Uterus (tissue), 2 donors: ENCODE data around the gene AKAP8.

Experiments used
- POLR2A ChIP-seq, 2 donors: fragments of 450-650 bp; IDR thresholded peaks; one replicate each; pipeline ENCODE4 v1.6.1; 2016; ENCODE audit warnings: antibody characterized with exemption in 2 of 2, mild to moderate bottlenecking in 1 of 2, moderate library complexity in 1 of 2
- TF ChIP-seq, protein P1 (sequence below), 4 experiments: fragments of 200-600 bp in 2 of 4; fragments of 450-650 bp in 2 of 4; sonication (generic) in 2 of 4; IDR thresholded peaks; one replicate each; pipeline ENCODE4 v1.5.1; 2016 to 2019; ENCODE audit warnings: antibody characterized with exemption in 4 of 4, mild to moderate bottlenecking in 2 of 4, moderate library complexity in 1 of 4

DNA sequence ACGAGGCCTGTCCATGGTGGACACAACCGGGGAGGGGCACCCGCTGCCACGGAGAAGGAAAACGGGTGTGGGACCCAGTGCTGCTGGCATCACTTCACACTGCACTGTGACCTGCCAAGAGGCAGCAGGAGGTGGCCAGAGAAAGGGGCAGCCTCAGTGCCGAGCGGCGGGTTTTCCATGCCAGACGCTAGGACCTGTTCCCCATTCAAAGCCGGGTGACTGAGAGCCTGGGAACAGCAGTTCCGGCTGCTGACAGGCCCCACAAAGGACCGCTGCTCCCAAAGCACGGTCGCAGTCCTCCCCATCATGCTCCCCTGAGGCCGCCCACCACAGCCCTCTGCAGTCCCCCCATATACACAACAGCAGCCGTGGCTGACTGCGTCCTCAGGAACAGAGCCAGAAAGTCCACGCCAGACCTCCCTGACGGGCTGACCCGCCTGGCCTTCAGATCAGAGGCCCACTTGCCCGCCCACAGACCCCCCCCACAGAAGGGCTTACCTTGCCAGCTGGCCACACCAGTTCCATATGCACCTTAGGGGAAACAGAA, 5.4 kb downstream of the AKAP8 start:
- TF ChIP-seq, protein P1, sequence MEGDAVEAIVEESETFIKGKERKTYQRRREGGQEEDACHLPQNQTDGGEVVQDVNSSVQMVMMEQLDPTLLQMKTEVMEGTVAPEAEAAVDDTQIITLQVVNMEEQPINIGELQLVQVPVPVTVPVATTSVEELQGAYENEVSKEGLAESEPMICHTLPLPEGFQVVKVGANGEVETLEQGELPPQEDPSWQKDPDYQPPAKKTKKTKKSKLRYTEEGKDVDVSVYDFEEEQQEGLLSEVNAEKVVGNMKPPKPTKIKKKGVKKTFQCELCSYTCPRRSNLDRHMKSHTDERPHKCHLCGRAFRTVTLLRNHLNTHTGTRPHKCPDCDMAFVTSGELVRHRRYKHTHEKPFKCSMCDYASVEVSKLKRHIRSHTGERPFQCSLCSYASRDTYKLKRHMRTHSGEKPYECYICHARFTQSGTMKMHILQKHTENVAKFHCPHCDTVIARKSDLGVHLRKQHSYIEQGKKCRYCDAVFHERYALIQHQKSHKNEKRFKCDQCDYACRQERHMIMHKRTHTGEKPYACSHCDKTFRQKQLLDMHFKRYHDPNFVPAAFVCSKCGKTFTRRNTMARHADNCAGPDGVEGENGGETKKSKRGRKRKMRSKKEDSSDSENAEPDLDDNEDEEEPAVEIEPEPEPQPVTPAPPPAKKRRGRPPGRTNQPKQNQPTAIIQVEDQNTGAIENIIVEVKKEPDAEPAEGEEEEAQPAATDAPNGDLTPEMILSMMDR (IDR thresholded peaks at IDR 0.05): no peak
- TF ChIP-seq POLR2A (IDR thresholded peaks at IDR 0.05): no peak
